Esophagus mucosa (tissue), 1 donor: ENCODE measurements around the gene TAMALIN. TPM values are rescaled to one million over a fixed set of nuclear protein-coding genes. Genes with fewer than 3 reads are reported as not detected.

Experiments used
- ATAC-seq: fragments of 200-7000 bp; cut with Tn5 transposase; one replicate; pipeline ENCODE4 v1.9.1; 2020
- total RNA-seq: library from RNA; stranded (reverse); gene quantifications from one replicate; pipeline ENCODE4 v1.2.4, GENCODE V29; 2023
- donor health status: DM: yes; HTN: yes; CAD: no.

Gene TAMALIN
- total RNA-seq, 1 donor from 2014 or later = 3.9 TPM

- no peak for ATAC-seq
These were observed 49.3 kb downstream of the TAMALIN start for GRCh38 chr12:52055731-52056711.

DNA sequence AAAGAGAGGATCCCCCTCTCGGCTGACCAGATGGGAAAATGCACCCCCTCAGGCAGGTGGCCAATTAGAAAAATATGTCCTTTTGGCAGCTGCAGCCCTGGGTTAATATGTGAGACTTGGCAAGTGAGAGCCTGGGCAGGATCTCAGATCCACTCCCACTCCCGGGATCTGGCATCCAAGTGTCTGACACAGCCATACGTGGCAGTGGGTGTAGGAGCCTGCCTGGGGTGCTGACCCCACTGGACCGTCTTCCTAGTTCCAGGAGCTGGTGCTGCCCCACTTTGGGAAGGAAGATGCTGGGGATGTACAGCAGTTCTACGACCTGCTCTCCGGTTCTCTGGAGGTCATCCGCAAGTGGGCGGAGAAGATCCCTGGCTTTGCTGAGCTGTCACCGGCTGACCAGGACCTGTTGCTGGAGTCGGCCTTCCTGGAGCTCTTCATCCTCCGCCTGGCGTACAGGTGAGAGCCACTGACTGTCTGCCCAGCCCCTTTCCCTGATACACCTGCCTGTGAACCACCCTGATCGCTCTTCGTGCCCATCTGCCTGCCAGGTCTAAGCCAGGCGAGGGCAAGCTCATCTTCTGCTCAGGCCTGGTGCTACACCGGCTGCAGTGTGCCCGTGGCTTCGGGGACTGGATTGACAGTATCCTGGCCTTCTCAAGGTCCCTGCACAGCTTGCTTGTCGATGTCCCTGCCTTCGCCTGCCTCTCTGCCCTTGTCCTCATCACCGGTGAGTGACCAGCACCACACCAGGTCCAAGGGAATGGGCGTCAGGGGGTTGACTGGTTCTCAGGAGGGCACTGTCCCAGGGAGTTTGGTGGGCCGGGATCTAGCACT lies 50.3 kb downstream of the TAMALIN start:
- ATAC-seq = no peak

- no peak for ATAC-seq
These were observed 51.2 kb downstream of the TAMALIN start for GRCh38 chr12:52057638-52058576.

- ATAC-seq = no peak
These were observed 52.0 kb downstream of the TAMALIN start for GRCh38 chr12:52058631-52059361.

DNA sequence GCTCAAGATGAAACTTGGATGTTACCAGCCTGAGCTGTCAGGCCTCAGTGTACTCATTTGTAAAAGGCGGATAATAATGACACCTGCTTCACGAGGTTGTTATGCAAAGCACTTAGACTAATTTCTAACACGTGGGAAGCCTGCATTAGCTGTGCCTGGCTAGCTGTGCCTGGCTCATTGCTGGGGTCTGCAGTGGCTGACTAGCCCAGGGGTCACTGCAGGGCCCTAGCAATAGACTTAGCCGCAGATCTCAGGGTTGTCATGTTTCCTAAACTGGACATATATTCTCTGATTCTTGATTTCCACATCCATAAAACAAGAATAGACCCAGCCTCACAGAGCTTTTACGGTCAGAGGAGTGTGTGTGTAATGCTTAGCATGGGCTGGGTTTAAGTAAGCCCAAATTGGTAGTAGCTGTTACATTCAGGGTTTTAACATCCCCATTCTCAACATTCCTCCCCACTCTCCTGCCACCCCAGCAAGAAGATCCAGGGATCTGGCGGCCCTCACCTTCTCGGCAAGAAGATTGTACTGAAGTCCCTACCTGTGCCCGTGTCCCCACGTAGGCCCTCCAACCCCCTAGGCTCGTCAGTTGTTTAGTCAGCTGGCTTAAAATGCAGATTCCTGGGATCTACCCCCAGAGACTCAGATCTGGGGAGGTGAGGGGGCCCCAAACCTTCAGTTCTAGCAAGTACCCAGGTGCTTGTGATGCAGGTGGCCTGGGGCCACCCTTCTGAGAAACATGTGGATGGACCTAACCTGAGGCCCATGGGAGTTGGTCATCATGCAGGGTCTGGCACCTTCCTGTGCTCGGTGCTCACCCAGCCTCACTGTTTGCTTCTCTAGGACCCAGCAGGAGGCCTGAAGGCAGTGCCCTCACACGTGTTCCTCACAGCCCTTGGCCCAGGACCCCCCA lies 53.1 kb downstream of the TAMALIN start:
- ATAC-seq = no peak

DNA sequence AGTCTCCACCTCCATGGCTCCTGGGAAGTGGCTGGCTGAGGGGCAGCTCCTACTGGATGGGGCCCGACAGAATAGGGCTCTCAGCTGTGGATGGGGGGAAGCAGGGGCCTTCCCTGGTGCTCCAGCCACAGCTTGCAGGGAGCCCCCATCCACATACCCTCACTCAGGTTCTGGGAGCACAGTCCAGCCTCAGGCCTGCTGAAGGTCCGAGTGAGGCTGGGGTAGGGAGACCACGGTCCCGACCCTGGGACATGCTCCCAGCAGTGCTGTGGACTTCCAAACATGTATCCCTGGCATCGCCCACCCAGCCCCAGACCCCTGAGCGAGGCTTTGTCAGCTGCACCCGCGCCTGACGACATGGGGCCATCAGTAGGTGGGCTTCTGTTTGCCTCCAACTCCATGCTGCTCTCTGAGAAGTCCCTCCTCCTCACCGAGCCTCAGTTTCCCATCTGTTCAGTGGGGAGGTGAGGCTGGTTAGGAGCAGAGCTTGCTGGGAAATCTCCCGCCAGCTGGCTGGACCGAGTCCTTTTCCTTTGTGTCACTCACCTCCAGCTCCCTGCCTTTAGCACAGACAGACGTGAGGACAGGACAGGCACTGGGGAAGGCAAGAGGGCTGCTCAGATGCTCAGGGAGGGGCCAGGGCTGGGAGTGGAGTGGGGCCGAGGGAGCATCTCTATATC lies 53.9 kb downstream of the TAMALIN start:
- no peak for ATAC-seq

DNA sequence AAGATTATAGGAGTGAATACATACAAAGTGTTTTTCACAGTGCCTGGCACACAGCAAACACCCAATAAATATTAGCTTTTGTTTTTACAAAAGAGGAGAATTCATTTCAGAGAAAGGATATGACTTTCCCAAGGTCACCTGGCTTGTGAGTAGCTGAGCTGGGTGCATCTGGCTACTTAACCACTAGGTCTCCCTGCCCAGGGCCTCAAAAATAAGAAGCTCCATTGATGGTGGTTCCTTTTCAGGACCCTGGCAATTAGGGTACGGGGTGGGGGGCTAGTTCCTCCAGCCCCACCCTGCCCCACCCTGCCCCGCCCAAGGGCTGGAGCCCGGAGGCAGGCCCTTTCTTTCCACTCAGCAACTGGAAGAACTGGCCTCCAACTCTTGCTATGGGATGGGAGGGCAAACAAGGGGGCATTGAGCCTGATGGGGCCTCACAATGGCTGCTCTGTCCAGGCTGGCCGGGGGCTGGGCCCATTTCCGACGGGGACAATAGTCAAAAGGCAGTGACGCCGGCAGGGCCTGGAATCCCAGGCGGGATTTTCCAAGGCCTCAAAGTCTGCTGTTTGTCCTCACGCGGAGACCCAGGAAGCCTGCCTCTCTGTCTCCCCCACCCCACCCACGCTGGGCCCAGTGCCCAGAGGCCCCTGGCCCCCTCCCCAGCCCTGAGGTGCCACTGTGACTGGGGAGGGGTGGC lies 54.9 kb downstream of the TAMALIN start:
- no peak for ATAC-seq

DNA sequence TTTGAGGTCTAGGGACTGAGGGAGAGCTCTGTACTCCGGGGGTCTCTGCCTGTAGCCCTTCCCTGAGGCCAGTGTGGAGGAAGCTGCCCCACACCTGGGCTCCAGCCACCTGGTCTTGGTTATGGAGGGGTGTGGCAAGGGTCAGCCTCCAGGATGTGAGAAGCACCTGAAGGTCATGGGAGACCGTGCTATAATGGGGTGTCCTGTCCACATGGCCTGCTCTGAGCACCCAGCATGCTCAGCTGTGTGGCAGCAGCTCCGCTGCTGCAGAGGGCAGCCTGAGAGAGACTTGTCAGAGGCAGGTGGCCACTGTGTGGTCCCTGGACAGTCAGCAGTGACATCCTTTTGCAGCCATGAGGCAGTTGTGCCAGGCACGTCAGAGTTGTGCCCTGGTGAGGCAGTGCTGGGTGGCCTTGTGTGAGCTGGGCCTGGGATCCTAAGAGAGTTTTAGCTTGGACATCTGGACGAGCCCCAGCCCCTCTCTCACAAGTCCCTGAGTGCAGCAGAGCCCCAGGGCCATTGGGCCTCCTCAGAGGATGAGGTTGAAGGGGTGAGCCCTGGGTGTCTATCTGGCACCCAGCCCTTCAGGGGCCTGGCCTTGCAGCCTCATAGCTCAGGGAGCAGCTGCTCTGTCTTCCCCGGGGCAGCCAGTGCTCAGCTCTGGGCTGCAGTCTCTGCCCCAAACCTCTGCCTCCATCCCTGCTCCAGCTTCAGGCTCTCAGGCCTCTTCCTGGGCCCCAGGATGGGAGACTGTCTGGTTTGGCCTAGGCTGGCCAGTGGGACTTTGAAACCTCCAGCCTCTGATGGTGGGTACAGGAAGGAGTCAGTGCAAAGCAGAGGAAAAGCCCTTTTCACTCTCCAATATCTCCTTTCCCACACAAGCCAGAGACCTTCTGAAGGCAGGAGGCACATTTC lies 55.7 kb downstream of the TAMALIN start:
- ATAC-seq = no peak

GRCh38 chr12:52063082-52063924 lies 56.6 kb downstream of the TAMALIN start:
- ATAC-seq = no peak

DNA sequence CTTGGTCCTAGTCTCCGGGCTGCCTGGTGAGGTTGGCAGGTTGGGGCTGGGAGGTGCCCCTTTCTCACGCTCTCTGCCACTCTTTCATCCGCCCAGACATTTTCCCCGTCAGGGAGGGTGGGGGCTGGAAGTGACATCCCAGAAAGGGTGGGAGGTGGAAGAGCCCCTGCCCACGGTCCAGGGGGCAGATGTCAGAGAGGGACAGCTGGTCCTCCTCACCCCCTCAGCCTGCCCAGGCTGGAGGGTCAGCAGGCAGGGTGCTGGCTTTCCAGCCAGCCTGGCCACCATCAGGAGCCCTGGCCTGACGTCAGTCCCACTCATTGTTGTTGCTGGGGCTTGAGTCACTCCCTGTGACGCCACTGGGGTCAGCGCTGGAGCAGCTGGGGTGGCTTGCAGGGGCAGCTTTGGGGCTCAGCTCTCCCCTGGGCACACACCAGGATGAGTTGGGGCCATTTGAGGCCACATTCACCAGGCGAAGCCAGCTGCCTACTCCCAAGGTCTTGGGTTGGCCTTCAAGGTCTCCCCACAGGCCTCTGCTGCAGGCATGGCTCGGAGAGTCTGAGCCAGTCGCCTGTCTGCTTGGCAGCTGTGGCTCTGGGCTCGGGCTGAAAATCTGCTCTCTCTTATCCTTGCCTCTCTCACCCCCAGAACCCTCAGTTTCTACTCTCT lies 57.4 kb downstream of the TAMALIN start:
- ATAC-seq = peak; percentile 22

Other genes starting within 250 kb of the TAMALIN start
- 0.16 TPM for gene FIGNL2, start 158.2 kb upstream of the TAMALIN start, total RNA-seq
- not detected for gene ANKRD33, start 118.8 kb upstream of the TAMALIN start, total RNA-seq
- 4.9 TPM for gene ACVRL1, start 99.4 kb upstream of the TAMALIN start, total RNA-seq
- gene ACVR1B, start 55.2 kb upstream of the TAMALIN start, total RNA-seq = 19.2 TPM
- gene NR4A1, start 44.5 kb downstream of the TAMALIN start, total RNA-seq = 2.0 TPM
- gene ATG101, start 63.0 kb downstream of the TAMALIN start, total RNA-seq = 35.2 TPM
- gene SMIM41, start 72.8 kb downstream of the TAMALIN start, total RNA-seq = not detected
- gene KRT80, start 185.1 kb downstream of the TAMALIN start, total RNA-seq = 17.9 TPM
- 113 TPM for gene KRT7, start 226.3 kb downstream of the TAMALIN start, total RNA-seq